Peyer's patch (tissue), 4 donors: Measurements from ENCODE around the gene IL17REL.

Experiments
- CTCF ChIP-seq, 6 experiments: fragments of 450-650 bp in 4 of 6; fragments of 200-600 bp in 2 of 6; sonication (generic) in 1 of 6; IDR thresholded peaks; one replicate each; pipeline ENCODE4 v1.5.1; 2017 to 2019; ENCODE audit warnings: antibody characterized with exemption in 6 of 6, mild to moderate bottlenecking in 3 of 6, moderate library complexity in 1 of 6
- POLR2A ChIP-seq, 2 donors: fragments of 450-650 bp; IDR thresholded peaks; one replicate each; pipeline ENCODE4 v1.5.1; 2017; ENCODE audit warnings: antibody characterized with exemption in 2 of 2, mild to moderate bottlenecking in 2 of 2, moderate library complexity in 2 of 2

- TF ChIP-seq CTCF (IDR thresholded peaks at IDR 0.05) (no peak), POLR2A (IDR thresholded peaks at IDR 0.05) (peak in 1 of 2 donors; percentile 40)
These were observed 17.6 kb downstream of the IL17REL start for GRCh38 chr22:49995041-49995360.
